ENCODE data around the gene CACHD1. TPM values are rescaled to one million over a fixed set of nuclear protein-coding genes. Genes with fewer than 3 reads are reported as not detected.

The CACHD1 gene
- total RNA-seq, 1 donor from 2014 or later, result 41.0 TPM

DNA sequence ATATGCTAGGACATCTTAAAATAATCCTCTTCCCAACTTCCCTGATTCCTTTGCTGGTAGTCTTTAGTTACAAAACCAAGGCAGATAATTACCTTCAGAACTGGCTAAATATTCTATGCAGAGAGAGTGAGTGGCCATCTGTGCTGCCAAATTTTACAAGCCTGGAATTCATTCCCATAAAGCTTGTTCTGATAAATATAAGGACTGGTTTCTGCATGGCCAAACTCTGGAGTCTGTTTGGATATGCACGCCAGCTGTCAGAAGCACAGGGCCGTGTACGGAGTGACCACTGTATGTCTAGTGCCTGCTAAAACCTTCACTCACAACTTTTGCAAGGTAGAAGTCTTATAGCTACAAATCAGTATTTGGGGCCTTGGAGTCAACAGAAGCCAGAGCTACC, 208.4 kb downstream of the CACHD1 start:
- Mint-ChIP-seq H3K4me3 (no peak overlapping the region), H3K27me3 (ENCODE audit: low read depth) (no peaks in the 10 kb centered on the region), H3K4me1 (peaks cover 24% of the 10 kb centered on the region), H3K27ac (ENCODE audit: unreplicated experiment) (no peak overlapping the region), H3K9me3 (no peaks in the 10 kb centered on the region), H3K36me3 (ENCODE audit: low read depth) (peaks cover 29% of the 10 kb centered on the region)
- TF ChIP-seq, protein P1, sequence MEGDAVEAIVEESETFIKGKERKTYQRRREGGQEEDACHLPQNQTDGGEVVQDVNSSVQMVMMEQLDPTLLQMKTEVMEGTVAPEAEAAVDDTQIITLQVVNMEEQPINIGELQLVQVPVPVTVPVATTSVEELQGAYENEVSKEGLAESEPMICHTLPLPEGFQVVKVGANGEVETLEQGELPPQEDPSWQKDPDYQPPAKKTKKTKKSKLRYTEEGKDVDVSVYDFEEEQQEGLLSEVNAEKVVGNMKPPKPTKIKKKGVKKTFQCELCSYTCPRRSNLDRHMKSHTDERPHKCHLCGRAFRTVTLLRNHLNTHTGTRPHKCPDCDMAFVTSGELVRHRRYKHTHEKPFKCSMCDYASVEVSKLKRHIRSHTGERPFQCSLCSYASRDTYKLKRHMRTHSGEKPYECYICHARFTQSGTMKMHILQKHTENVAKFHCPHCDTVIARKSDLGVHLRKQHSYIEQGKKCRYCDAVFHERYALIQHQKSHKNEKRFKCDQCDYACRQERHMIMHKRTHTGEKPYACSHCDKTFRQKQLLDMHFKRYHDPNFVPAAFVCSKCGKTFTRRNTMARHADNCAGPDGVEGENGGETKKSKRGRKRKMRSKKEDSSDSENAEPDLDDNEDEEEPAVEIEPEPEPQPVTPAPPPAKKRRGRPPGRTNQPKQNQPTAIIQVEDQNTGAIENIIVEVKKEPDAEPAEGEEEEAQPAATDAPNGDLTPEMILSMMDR (conservative IDR thresholded peaks at IDR 0.05), result no peak
- DNase-seq (ENCODE audit: low read depth, low spot score), result no peak

DNA sequence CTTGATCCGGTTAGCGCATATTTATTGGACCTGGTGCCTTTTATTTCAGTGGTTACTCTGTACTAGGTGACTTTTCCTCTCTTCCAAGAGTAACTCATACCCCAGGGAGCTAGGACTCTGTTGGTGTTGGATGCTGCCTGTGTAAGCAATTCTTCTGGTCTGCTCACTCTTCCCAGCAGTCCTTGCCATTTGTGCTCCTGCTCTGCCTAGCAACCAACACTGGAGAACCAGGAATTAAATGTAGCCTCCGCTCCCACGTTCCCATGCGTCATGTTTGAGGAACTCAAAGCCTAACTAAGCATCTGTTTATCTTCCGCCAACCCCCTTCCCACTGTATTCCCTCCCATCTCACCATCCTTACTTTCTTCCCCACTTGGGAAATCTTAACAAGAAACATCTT, 209.2 kb downstream of the CACHD1 start:
- no peaks in the 10 kb centered on the region for H3K9me3 Mint-ChIP-seq
- H3K27ac Mint-ChIP-seq (ENCODE audit: unreplicated experiment), result no peak overlapping the region
- peaks cover 26% of the 10 kb centered on the region for H3K4me1 Mint-ChIP-seq
- H3K27me3 Mint-ChIP-seq (ENCODE audit: low read depth), result no peaks in the 10 kb centered on the region
- H3K4me3 Mint-ChIP-seq, result no peak overlapping the region
- peaks cover 31% of the 10 kb centered on the region for H3K36me3 Mint-ChIP-seq (ENCODE audit: low read depth)
- DNase-seq (ENCODE audit: low read depth, low spot score), result no peak
- TF ChIP-seq, protein P1 (conservative IDR thresholded peaks at IDR 0.05), result no peak

DNA sequence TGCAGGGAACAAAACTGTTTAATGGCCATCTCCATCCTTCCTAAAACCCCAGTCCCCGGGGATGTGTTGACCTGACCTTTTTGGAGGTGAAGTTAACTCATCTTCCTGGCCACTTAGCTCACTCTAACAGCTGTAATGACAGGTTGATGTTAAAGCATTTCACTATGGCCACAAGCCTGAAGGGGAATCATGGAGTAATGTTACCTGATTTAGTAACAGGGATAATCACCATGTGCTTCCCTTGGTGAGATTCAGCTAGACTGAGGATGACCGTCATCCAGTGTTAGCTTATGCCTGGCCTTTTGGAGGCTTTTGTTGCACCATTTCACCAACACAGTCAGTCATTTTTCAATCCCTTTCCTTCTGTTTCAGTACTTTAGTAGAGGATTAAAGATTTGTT, 210.7 kb downstream of the CACHD1 start:
- no peaks in the 10 kb centered on the region for H3K27me3 Mint-ChIP-seq (ENCODE audit: low read depth)
- DNase-seq (ENCODE audit: low read depth, low spot score), result no peak
- H3K9me3 Mint-ChIP-seq, result no peaks in the 10 kb centered on the region
- H3K36me3 Mint-ChIP-seq (ENCODE audit: low read depth), result peaks cover 31% of the 10 kb centered on the region
- TF ChIP-seq, protein P1 (conservative IDR thresholded peaks at IDR 0.05), result no peak
- H3K4me1 Mint-ChIP-seq, result peaks cover 26% of the 10 kb centered on the region
- no peak overlapping the region for H3K27ac Mint-ChIP-seq (ENCODE audit: unreplicated experiment)
- H3K4me3 Mint-ChIP-seq, result no peak overlapping the region

DNA sequence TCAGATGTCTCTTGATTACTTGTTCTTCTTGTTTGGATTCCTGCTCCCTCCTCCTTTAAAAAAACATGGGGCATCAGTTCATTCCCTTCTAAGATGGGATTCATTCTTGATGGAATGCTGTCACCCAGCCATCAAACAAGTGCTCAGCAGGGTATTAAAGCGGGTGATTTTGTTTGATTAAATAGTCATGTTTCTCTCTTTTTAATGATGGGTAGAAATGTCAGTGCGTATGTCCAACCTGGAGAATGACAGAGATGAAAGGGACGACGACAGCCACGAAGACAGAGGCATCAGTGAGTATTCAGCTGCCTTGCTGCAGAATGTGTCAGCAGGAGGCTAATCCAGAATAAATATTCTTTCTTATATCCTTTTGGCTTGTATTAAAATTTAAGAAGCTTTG, 211.1 kb downstream of the CACHD1 start:
- no peaks in the 10 kb centered on the region for H3K27me3 Mint-ChIP-seq (ENCODE audit: low read depth)
- no peaks in the 10 kb centered on the region for H3K9me3 Mint-ChIP-seq
- TF ChIP-seq, protein P1 (conservative IDR thresholded peaks at IDR 0.05), result no peak
- no peak overlapping the region for H3K4me3 Mint-ChIP-seq
- peaks cover 26% of the 10 kb centered on the region for H3K4me1 Mint-ChIP-seq
- DNase-seq (ENCODE audit: low read depth, low spot score), result no peak
- H3K36me3 Mint-ChIP-seq (ENCODE audit: low read depth), result peaks cover 31% of the 10 kb centered on the region
- no peak overlapping the region for H3K27ac Mint-ChIP-seq (ENCODE audit: unreplicated experiment)

DNA sequence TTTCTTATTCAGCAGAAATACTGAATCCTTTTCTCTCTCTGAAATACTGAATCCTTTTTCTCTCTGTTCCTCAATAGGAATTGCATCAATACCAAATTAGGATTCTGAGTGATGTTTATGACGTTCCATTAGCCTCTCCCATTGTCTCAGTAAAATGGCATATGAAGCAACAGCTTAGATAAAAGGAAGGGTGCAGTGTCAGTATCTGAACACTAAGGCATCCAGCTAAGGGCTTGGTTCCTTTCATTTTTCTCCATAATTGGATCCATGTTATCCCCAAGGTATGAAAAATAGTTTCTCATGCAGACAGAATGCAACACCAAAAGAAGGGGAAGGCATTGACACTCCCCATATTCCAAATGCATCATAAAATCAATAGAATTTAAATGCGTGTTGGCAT, 213.5 kb downstream of the CACHD1 start:
- no peak overlapping the region for H3K4me3 Mint-ChIP-seq

More for the DNA sequence above, 213.5 kb downstream of the CACHD1 start:
- TF ChIP-seq, protein P1 (conservative IDR thresholded peaks at IDR 0.05), result no peak
- no peak for DNase-seq (ENCODE audit: low read depth, low spot score)
- no peak overlapping the region for H3K27ac Mint-ChIP-seq (ENCODE audit: unreplicated experiment)
- no peaks in the 10 kb centered on the region for H3K9me3 Mint-ChIP-seq
- peaks cover 32% of the 10 kb centered on the region for H3K4me1 Mint-ChIP-seq
- H3K36me3 Mint-ChIP-seq (ENCODE audit: low read depth), result peaks cover 35% of the 10 kb centered on the region
- H3K27me3 Mint-ChIP-seq (ENCODE audit: low read depth), result no peaks in the 10 kb centered on the region

Data from neural crest cell (in vitro differentiated cells).